Urinary bladder (tissue), 4 donors: Measurements from ENCODE around the gene MPC1L. TPM values are rescaled to one million over a fixed set of nuclear protein-coding genes. Genes with fewer than 3 reads are reported as not detected.

ENCODE experiments used
- DNase-seq: peaks from one replicate; pipeline ENCODE4 v3.0.0-alpha.2; 2015; ENCODE audit errors: extremely low spot score
- H3K27ac ChIP-seq: one replicate; pipeline ENCODE4 v1.5.1; 2013; ENCODE audit warnings: low read depth, mild to moderate bottlenecking, moderate library complexity
- H3K36me3 ChIP-seq: one replicate; pipeline ENCODE4 v1.6.1; 2013; ENCODE audit warnings: mild to moderate bottlenecking, moderate library complexity; ENCODE audit not compliant: insufficient read depth
- H3K4me1 ChIP-seq: one replicate; pipeline ENCODE4 v1.6.1; 2013; ENCODE audit warnings: mild to moderate bottlenecking, moderate library complexity; ENCODE audit not compliant: insufficient read depth
- H3K4me3 ChIP-seq: one replicate; pipeline ENCODE4 v1.5.1; 2013; ENCODE audit warnings: low read depth, low read length
- WGBS: extraction: QIAGEN DNeasy Blood & Tissue Kit; methylation state at CpG from one replicate; pipeline ENCODE4 v1.1.7; 2013; 5-methylcytosine and 5-hydroxymethylcytosine counted together
- polyA plus RNA-seq: library from polyadenylated mRNA; stranded (reverse); fragments of 200-250 nt; gene quantifications from one replicate; pipeline ENCODE4 v1.2.3, GENCODE V29; 2013
- total RNA-seq: library from RNA; depleted of rRNA; stranded (reverse); fragments of >200 nt; gene quantifications from one replicate; pipeline ENCODE4 v1.2.3, GENCODE V29; 2014
- donor health status: healthy with polysubstance abuse.
- donor health status: healthy.

Gene MPC1L
- total and polyA plus RNA-seq, 2 donors = not detected

DNA sequence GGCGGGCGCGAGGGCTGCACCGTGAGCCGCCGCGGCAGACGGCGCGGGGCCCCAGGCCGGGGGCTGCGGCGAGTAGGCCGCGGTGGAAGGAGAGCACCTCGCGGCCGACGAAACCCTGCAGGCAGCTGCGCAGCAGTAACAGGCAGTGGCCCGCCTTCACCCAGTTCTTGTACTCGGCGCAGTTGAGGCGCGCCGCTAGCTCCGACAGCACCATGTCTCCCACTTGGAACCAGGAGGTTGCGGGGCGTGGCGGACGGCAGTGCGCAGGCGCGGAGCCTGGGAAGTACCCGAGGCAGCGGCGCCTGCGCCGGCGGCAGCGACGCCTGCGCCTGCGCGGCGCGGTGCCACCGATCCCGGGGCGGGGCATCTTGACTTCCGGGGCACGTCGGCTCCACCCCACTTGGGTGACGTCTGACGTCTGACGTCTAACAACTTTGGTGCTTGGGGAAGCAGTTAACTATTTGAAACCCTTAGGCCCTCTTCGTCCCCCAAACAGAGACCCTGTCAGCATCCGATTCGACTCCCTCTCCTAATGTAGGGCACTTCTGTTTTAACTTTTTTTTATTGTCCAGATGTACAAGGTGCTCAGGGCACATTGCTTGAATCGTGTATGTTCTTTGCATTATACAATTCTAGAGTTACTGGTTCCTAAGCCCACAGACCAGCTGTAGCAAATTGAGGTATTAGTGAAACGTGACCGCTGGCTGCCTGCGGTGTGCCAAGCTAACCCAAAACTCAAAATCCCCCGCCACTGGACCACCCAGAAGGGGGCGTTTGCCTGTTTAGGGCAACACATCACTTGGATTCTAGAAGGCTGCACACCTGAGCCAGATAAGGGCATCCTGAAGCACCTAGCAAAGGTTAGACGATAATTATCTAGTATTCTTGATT is 24.3 kb downstream of the MPC1L start, which contains the start of gene CXorf38:
Gene CXorf38, minus strand, starts transcription at position 255 of the 891 bp plus-strand sequence. Its CDS starts 41 bp downstream, at position 214.
- peak; percentile 68 for DNase-seq
- no peaks in the 10 kb centered on the region for H3K4me1 ChIP-seq
- no peaks in the 10 kb centered on the region for H3K36me3 ChIP-seq
- peak within 1 kb of the TSS; percentile 89 for H3K27ac ChIP-seq
- WGBS = under 1% methylated on average over 62 of the region's 66 CpGs
- H3K4me3 ChIP-seq = peak within 1 kb of the TSS; percentile 95

DNA sequence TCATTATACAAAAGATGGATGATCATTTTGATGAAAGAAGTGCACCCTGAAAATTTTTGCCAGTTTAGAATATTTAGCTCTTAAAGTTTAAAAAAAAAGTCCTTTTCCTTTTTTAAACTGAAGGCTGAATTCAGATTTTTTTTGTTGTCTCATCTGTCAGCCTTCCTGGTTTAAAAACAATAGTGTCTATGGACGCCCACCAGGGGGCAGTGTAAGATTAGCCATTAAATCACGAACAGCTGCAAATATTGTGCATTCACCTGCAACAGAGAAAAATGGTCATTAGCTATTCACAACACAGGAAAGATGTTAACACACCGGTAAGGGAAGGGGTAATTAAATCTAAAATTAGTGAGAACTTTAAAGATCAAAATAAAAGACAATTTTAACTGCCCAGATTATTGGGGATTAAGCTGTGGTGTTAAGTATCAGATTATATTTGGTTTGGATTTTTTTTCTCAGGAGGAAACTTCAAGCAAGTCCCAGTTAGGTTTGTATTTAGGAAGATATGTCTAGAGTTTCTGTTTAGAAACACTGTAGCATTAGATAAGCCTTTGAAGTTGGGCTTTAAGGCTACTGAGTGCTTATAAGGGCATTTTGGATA is 28.5 kb downstream of the MPC1L start:
- Histone ChIP-seq H3K27ac (no peak overlapping the region), H3K4me3 (no peak overlapping the region), H3K36me3 (no peaks in the 10 kb centered on the region), H3K4me1 (no peaks in the 10 kb centered on the region)
- WGBS = under 1% methylated on average over 3 of the region's 3 CpGs
- no peak for DNase-seq

DNA sequence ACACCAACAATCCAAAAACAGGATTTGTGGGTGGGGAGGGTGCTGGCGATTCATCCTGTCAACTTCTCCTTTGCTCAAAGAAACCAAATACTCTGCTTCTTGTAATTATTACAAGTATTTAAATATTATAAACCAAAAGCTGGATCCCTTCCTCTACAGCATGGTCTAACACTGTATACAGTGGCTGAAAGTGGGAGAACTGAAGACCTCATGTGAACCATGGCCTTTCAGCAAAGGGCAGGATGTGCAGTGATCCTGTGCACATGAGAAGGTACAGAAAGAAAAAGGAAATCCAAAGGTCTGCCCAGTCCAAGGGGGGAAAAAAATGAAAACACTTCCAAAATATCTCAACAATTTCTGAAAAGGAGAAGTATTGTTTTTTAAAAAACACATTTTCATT is 29.4 kb downstream of the MPC1L start:
- Histone ChIP-seq H3K4me1 (no peaks in the 10 kb centered on the region), H3K4me3 (no peak overlapping the region), H3K27ac (no peak overlapping the region), H3K36me3 (no peaks in the 10 kb centered on the region)
- WGBS = 75% methylated on average over 1 of the region's 1 CpG
- no peak for DNase-seq

DNA sequence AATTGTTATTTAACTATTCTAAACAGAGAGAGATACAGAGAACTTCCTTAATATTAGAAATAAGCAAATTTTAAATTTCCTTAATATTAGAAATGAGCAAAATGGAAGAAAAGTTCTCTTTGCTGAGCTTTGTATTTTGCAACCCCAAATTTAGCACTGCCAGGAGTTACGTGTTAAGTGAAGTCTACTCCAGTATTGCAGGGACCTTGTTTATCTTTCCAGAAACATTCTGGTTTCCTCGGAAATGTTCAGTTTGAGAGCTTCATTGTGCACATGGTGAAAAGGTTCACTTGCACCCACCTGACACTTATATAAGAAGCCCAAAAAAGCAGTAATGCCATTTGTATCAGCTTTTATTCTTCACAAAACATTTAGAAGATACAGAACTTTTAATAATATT is 30.3 kb downstream of the MPC1L start:
- no peak overlapping the region for H3K4me3 ChIP-seq
- no peak overlapping the region for H3K27ac ChIP-seq
- no peak for DNase-seq
- no peaks in the 10 kb centered on the region for H3K4me1 ChIP-seq
- 48% methylated on average over 2 of the region's 2 CpGs for WGBS
- H3K36me3 ChIP-seq = no peaks in the 10 kb centered on the region

DNA sequence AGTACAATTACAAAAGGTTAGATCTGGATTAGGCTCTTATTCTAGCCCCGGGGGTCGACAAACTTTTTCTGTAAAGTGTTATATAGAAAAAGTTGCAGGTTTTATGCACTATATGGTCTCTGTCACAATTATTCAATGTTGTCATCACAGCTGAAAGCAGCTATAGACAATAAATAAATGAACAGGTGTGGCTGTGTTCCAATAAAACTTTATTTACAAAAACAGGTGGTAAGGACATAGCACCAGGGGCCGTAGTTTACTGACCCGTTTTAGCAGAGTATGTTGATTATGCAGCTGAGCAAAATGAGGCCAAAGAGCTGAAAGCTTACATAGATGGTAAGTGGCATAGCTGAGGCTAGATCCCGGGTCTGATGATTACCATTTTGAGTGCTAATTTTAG is 37.2 kb downstream of the MPC1L start:
- Histone ChIP-seq H3K4me3 (no peak overlapping the region), H3K36me3 (no peaks in the 10 kb centered on the region), H3K27ac (no peak overlapping the region), H3K4me1 (no peaks in the 10 kb centered on the region)
- DNase-seq = no peak
- 92% methylated on average over 5 of the region's 5 CpGs for WGBS

DNA sequence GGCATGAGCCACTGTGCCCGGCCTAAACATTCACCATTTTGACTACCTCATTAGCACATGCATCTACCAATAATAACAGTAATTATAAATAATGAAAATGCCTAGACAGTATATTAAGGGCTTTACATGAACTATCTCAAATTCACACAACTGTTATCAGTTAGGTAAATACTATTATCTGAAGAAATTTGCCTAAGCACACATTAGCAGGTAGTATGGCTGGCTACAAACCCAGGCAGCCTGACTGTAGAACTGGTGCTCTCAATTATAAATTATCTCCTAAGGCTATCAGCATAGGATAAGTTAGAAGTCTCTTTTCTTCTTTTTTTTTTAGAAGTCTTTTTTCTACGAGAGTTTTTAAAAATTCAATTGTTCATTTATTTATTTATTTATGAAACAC is 38.3 kb downstream of the MPC1L start:
- WGBS = 87% methylated on average over 2 of the region's 2 CpGs
- no peak for DNase-seq
- H3K27ac ChIP-seq = no peak overlapping the region
- H3K36me3 ChIP-seq = no peaks in the 10 kb centered on the region
- H3K4me1 ChIP-seq = no peaks in the 10 kb centered on the region
- H3K4me3 ChIP-seq = no peak overlapping the region

DNA sequence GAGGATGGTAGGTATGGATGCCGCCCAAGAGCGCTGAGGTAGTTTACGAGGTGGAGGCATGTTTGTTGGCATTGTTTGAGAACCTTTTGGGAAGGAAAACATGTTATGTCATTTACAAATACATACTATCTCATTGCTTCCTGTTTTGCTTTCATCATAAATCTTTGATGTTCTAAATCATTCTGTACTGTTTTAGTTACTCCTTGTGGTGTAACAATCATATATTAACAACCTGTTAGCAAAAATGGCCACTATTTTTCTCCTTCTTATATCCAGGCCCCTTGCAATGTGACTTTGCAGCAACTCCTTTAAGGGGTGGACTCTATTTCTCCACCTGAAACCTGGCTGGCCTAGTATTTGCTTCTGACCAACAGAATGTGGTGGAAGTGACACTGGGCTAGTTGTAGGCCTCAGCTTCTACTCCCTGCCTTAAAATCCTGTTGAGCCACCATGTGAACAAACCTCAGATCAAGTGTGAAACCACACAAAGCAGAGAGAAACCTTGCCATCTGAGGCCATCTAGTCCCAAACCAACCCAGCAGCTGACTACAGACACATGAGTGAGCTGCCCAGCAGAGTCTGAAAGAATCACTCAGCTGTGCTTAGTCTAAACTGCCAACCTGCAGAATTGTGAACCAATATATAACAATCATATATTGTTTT is 40.0 kb downstream of the MPC1L start:
- no peaks in the 10 kb centered on the region for H3K36me3 ChIP-seq
- H3K4me3 ChIP-seq = no peak overlapping the region
- no peak overlapping the region for H3K27ac ChIP-seq
- no peak for DNase-seq
- H3K4me1 ChIP-seq = no peaks in the 10 kb centered on the region
- WGBS = 82% methylated on average over 3 of the region's 3 CpGs

DNA sequence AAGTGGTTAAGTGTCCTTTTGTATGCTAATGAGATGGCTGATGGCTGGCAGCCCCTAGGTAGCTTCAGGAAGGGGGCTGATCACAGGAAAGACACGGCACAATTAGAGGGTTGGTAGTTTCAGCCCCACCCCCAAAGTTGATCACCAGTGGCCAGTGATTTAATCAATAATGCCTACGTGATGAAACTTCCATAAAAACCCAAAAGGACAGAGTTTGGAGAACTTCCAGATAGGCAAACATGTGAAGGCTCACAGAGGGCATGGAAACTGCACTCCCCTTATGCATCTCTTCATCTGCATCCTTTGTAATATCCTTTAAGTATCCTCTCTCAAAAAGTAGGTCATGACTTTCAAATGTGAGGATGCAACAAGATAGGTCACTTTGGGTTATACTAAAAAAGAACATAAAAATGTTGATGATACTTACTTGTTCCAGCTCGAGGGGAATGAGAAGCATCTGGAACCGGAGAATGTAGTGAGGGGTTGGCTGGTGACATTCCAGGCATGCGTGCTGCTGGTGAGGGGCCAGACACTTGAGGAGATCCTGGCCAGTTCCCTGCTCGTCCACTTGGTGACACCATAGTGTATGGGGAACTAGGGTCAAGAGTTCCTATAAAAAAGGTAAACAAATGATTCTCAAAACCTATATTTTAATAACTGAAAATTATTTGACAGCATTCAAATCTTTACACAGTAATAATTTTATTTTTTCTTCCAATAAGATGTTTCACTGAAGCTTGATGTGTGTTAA is 40.8 kb downstream of the MPC1L start:
- H3K27ac ChIP-seq = no peak overlapping the region
- H3K4me1 ChIP-seq = no peaks in the 10 kb centered on the region
- WGBS = 28% methylated on average over 6 of the region's 6 CpGs
- no peak overlapping the region for H3K4me3 ChIP-seq
- no peak for DNase-seq
- no peaks in the 10 kb centered on the region for H3K36me3 ChIP-seq

DNA sequence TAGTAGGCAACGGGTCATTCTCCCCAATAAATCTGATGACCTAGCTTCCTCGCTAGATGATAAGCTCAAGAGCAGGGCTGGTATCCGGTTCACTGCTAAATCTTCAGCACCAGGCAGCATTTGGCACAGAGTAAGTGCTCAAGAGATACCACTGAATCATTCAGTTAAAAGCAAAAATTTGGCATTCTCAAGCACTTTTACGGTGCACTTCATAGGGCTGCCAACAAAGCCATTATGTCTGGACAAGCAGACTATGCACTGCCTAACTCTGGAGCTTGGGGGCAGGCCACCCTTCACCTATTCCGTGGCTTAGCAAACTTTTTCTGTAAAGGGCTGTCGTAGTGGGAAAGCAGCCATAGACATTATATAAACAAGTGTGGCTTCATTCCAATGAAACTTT is 47.9 kb downstream of the MPC1L start:
- Histone ChIP-seq H3K4me3 (no peak overlapping the region), H3K36me3 (peaks cover 2% of the 10 kb centered on the region), H3K27ac (no peak overlapping the region), H3K4me1 (no peaks in the 10 kb centered on the region)
- no peak for DNase-seq
- WGBS = 38% methylated on average over 6 of the region's 6 CpGs

Other genes starting within 250 kb of the MPC1L start
- 112 TPM for gene ATP6AP2, start 42.5 kb upstream of the MPC1L start, total RNA-seq
- gene ATP6AP2, start 42.5 kb upstream of the MPC1L start, polyA plus RNA-seq = 116 TPM
- 12.5 TPM for gene CXorf38, start 24.1 kb downstream of the MPC1L start, total RNA-seq
- 8.0 TPM for gene CXorf38, start 24.1 kb downstream of the MPC1L start, polyA plus RNA-seq
- gene MED14, start 112.1 kb downstream of the MPC1L start, total RNA-seq = 66.7 TPM
- 21.4 TPM for gene MED14, start 112.1 kb downstream of the MPC1L start, polyA plus RNA-seq